ENCODE measurements around the gene PRDM2.

Gene PRDM2

DNA sequence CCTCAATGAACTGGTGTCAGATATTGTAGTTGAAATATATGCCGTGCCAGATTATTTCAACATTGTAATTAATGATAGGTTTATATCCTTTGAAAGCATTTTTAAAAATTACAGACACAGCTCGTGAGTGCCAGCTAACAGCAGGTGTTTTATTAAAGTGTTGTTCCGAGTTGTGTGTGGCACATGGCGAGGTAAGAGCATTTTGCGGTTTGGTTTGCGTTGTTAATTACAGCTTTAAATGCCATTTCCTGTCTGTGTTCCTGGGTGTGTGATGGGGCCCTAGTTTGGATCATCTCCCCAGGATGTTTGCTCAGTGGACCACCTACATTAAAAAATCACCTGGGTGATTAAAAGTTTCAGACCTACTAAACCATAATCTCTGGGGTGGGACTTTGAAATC is 97.4 kb downstream of the PRDM2 start:
- no peak for DNase-seq

DNA sequence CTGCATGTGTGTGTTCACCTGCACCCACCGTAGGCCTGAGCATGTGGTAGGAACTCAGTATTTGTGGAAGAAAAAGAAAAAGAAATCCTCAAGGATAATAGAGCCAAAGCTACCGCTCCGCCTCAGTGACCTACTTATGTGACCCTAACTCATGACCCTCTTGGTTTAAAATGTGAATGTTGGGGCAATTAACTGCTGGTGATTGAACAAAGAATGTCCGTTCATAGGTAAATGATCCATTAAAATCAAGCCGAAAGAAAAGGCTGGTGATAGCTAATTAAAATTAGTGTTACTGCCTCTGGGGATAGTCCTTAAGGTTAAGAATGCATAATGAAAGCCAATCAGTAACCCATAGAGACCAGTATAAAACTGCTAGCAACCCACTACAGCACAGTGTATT is 98.1 kb downstream of the PRDM2 start:
- DNase-seq: no peak

DNA sequence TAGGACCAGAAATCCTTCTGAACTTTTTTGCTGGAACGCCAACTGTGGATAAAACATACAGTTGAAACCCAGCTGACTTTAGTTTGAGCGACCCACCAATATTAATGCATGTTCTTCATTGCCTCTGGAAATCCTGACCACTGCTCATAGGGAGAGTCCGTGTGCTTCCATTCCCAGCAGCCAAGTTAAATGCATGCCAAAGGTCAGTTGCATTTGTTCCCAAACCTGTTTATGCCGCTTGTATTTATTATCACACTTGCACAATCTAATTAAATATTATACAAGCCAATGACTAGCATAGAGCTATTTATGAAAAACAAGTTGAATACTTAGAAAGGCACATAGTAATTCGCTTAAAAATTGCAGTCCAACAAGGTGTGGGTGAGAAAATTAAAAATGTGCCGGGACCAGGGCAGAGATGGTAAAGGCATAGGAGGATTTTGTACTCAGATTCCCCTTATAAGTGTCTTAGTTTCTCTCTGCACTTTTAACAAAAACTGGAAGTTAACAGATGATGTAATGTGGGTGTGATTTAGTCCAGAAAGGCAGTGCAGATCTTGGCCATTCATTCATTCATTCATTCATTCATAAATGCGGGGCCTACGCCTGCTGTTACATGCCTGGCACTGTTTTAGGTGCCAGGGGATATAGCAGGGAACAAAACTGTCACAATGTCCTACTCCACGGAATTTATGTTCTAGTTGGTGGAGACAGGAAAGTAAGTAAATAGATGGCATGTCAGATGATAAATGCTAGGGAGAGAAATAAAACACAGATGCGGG is 99.7 kb downstream of the PRDM2 start:
- no peak for DNase-seq

DNA sequence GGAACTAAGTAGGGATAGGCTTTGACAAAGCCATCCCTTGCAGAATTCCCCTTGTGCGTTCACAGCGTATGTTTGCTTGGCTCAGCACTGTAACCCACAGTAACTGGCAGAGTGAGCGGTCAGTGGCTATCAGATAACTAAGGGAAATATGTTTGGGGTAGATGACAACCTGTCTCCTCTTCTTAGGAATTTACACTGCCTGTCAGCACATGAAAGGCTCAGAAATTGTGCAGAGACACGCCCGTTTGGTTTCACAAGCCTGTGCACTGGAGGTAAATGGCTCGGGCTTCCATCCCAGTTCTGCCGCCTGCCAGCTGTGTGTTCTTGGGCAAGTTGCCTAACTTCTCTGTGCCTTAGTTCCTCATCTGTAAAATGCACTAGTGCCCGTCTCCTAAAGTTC is 101.2 kb downstream of the PRDM2 start:
- DNase-seq: no peak

DNA sequence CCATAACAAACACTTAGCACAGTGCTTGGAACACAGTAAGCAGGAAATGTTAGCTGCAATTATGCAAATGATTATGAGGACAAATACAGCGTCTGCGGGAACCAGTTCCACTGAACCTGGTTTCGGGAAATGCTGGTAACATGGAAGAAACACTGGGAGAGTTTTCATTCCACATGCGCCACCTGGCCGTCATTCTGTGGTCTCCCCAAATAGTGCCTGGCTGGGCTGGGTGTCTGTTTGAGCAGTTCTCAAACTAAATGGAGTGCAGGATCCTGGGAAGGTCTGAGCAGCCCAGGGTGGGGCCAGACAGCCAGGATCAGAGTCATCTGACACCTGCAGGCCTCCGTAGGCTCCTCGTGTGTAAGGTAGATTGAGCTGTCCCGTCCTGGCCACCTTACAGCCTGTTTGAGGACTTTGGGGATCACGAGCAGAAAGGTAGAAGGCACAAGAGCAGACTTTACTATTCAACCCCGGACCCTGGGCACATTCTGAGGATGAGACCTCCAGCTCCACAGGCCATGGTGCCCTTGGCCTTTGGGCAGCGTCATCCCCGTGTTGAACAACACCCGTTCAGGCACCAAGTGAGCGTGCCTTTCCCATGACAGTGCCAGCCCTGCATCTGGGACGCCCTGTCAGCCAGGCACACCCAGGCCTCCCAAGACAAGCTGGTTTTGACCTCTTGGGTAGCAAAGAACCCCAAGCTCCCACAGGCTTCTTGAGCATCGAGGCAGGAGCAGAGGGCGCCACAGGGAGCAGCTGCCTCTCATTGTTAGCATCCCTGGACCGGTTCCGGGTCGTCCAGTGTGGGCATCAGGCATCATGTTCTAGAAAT is 101.9 kb downstream of the PRDM2 start:
- DNase-seq: no peak

DNA sequence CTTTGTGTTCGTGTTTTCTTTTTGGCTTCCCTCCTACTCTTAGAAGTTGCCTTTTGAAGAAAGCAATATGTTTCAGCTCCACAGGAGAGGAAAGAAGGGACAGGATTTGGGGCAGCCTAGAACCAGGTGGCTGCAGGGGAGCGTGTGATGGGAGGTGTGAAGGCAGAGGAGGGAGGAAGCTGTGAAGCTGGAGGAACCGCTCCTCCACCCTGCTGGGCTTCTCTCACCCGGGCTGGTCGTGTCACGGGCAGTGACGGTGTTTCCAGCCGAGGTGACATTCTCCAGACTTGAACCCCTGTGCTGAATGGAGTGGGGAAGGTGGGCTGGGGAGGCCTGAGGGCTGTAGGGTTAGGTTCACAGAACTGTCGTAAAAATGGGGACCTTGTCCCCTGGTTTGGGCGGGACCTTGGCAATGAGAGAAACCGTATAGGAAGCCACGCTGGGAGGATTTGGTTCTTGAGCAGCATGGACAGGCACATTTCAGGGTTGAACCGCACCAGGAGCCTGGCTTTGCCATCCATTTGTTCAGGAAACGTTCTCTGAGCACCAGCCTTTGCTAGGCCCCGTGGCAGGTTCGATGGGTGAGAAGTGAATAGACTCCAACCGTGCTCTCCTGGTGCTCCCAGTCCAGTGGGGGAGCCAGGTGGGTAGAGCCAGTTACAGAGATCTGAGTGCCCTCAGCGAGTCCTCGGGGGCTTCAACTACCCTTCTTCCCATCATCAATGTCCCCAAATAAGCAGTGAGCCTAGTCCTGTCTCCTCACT is 103.0 kb downstream of the PRDM2 start:
- DNase-seq: no peak

DNA sequence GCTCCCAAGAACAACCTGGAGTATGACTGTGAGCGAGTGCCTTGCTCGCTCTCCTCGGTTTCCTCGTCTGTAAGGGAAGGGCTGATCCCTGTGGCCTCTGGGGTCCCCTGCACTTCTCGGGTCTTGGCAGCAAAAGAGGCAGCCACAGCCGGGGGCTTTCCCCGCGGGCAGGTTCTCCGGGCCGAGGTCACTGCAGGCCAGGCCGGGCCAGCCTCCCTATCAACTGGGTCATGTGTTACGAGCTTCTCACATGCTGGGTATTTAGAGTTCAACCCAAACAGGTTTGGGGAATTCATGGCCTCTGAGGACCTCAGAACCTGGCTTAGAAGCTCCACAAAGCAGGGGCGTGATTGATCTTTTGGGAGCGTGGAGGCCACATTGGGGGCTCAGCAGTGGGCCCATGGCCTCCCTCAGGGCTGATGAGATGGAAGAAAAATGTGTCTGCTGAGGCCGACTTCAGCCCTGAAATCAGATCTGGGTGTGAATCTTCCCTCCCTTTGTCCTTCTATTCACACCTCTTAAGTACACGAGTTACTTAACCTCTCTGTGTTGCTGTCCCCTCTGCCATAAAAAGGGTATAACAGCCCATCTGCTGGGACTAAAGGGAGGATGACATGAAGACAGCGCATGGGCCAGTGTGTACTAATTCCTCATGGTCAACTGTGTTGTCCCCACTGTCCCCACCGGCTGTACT is 103.7 kb downstream of the PRDM2 start:
- no peak for DNase-seq

DNA sequence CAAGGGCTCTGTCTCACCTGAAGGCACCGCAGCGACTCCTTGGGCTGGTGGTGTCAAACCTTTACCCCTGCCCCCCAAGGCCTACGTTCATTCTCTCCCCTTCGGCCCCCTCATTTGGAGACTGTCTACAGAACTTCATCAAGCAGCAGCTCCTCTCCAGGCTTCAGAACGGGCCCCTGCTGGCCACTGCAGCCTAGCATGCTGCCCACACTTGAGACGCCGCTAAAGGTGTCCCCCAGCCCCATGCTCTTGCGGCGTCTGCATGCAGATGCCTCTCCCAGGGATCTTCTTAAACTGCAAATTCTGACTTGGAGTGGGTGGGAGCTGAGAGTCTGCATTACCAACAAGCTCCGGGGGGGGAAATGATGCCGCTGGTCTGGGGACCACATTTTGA is 104.2 kb downstream of the PRDM2 start:
- DNase-seq: no peak

DNA sequence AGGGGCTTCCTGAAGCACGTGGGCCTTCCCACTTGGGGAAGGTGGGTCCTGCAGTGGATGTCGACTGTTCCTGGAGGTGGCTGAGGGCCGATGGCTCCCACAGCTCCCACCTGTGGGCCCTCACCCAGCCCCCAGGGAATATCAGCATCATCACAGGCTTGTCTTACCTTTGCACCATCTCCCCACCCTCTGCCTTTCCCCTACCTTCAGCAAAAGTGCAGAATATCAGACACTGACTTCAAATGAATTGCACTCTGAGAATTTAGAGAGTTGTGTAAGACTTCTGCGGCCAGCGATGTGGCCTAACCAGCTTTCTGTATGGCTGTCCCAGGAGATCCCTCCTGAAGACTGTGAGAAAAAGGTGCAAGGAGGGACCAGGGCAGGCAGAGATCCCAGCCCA is 105.4 kb downstream of the PRDM2 start:
- no peak for DNase-seq

DNA sequence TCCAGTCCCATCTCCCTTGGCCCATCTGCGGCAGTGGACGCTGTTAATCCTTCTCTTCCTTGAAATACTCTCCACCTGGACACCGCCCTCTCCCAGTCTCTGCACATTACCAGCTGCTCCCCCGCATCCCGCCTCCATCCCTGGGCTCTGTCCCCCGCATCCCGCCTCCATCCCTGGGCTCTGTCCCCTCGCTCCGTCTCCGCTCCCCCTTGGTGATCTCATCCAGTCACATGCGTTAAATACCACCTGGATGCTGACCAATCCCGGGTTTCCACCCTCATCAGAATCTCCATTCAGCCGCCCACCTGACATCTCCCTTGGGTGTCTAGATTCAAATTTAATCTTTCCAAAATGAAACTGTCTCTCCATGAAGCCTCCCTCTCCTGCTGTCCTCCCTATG is 106.1 kb downstream of the PRDM2 start:
- DNase-seq: no peak

DNA sequence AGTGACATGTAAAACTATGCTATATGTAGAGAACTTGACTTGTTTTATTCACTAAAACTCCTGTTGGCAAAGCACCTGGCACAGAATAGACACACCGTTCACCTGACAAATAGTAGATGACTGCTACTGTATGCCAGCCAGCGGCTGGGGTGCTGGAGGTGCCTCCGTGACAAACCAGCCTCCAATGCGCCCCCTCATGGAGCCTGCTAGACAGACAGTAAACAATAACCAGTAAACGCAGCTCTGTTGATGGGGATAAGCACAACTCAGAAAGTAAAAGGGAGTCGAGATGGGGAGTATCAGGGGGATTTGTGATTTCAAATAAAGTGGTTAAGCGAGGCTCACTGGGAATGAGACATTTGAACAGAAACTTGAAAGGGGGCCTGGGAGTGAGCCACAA is 107.2 kb downstream of the PRDM2 start:
- DNase-seq: no peak

DNA sequence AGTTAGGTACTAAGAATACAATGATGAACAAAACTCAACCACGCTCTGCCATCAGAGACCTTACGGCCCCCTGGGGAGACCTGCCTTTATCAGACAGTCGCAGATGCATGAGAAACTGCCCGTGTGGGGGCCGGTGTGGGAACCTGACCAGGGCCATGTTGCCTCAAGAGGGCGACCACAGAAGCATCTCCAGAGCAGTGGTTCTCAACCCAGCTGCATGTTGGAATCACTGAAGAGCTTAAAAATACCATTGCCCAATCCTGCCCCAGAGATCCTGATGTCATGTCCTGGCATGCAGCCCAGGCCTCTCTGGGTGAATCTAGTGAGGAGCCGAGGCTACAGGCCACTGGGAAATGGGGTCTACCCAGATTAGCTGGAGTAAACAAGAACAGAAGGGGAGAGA is 108.7 kb downstream of the PRDM2 start:
- peak; percentile 52 for DNase-seq

DNA sequence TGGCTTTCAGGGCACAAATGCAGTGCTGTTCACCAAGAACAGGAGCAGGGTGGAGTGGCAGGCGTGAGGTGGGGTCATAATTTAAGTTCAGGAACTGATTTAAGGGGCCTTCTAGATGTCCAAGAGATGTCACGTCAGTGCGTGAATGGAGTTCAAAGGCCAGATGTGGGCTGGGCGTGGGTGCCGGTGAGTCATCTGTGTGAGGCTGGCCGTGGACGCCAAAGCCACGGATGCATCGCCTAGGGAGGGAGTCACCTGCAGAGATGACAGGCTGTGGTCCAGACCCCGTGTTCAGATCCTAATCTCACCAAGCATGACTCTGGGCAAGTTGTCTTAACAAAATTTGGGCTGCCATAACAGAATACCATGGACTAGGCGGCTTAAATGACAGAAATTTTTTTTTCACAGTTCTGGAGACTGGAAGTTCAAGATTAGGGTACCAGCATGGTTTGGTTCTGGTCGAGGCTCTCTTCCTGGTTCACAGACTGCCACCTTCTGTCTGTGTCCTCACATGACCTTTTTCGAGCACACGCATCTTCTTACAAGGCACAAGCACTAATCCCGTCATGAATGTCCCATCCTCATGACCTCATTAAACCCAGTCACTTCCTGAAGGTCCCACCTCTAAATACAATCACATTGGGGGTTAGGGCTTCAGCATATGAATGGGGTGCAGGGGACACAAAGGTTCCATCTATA is 109.6 kb downstream of the PRDM2 start:
- no peak for DNase-seq

DNA sequence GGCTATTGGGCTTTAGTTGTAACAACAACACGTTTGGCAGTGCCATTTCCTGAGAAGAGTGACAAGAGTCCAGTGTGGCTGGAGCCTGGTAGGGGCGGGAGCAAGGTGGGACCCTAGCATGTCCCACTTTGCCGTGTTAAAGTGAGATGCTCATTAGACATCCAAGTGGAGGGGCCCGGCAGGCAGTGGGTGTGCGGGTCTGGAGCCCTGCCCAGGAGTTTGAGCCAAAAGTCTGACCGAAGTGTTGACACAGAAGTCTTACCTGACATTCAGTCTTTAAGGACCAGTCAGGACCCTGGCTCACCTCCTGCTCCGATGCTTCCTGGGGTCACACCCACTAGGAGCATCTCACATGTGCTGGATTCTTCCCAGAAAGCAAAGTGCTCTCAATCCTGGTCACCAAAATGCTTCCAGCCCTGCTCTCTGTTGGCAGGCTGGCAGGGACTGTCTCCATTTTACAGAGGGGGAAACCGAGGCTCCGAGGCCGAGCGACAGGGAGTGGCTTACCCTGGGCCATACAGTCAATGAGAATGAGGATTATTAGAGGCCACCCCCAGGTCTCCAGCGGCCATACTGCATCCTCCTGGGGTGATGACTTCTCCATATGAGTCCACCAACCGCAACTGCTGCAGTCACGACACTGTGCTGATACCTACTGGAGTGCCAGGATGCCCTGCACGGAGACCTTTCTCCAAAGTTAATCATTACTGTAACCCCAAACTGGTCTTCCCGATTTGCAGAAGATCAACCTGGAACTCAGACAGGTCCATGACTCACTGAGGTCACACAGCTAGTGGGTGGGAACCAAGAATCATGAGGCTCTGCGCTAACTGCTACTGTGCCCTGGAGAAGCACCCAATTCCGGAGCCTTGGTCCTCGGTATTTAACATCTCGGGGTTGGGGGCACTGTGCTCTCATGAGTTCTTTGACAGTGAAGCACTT is 112.7 kb downstream of the PRDM2 start:
- no peak for DNase-seq

DNA sequence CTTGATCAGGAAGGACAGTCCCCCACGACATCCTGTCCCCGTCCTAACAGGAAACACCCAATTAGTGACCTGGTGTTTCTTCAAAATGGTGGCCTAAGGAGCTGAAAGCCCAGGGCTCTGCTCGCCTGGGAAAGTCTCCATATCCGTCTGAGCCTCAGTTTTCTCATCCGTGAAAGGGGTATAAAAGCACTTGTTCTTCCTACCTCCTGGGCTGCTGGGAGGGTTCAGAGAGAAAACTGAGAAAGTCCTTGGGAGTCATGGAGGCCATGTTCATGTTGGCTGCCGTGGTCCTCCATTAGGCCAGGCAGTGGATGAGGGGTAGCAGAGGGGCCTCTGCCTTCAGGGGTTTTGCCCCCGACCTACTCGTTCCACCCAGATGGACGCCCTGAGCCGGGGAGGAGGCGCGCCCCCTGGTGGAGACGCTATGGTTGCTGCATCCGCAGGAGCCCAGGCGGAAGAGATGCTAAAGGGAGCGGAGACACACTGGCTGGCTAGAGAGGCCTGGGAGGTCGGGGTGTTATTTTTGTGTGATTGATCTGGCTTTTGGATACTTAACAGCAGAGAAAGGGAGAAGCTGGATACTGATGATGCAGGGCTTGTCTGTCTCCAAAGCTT is 113.5 kb downstream of the PRDM2 start:
- DNase-seq: peak; percentile 31

DNA sequence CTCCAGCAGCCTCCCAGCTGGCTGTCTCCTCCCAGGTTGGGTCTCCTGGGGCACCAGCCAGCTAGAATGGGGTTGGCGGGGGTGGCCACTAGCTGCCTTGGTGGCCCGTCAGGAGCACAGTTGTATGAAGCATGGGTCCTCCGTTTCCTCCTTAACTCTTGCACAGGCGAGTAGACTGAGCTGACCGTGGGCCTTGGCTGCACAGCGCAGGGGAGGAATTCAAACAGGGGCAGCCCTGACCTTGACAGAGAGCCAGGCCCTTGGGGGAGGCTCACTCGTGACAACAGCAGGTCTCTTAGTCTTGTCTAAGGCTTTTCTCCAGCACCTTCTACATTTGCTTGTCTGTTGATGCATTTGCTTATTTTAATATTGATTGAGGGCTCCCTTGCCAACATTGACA is 114.1 kb downstream of the PRDM2 start:
- DNase-seq: no peak

DNA sequence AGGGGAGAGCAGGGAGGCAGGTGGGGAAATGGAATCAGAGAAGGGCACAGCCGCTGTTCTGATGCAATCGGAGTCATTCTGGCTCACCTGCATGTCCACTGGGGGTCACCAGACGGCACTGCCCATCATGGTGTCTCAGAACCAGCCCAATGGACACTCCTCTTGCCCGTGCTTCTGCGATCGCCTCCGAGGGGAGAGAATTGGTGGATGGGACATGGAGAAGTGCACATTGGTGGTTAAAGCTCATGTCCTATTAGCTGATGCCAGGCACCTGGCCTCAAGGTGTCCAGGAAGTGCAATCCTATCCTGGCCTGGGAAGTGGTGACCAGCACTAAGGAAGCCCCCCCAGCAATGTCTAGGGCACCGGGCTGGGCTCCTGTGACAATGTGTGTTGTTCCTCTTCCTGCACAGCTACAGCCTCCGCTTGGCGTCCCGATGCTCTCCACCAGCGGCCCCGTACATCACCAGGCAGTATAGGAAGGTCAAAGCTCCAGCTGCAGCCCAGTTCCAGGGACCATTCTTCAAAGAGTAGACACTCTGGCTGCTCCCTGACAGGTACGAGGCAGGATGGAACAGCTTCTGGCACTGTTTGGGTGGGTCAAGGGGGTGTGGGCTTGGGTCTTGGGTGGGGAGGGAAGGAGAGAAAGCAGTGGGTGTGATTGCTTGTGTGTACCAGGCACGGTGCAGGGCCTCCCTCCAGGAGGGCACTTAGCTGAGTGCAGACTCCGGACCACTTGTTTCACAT is 116.2 kb downstream of the PRDM2 start:
- no peak for DNase-seq

DNA sequence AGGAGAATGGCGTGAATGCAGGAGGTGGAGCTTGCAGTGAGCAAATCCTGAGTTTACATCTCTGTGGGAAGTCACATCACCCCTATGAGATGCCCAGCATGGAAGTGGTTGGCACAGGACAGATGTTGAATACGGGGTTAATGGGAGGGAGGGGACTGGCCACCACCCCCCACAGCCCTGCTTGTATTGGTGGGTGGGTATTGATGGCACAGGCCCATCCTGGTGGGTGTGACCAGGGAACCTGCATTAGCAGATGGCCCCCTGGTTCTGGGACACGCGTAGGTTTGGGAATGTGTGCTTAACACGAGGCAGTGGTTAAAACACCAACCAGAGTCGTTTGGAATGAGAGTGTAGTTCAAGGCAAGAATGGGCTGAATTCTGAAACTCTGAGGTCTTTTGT is 117.9 kb downstream of the PRDM2 start:
- DNase-seq: no peak

DNA sequence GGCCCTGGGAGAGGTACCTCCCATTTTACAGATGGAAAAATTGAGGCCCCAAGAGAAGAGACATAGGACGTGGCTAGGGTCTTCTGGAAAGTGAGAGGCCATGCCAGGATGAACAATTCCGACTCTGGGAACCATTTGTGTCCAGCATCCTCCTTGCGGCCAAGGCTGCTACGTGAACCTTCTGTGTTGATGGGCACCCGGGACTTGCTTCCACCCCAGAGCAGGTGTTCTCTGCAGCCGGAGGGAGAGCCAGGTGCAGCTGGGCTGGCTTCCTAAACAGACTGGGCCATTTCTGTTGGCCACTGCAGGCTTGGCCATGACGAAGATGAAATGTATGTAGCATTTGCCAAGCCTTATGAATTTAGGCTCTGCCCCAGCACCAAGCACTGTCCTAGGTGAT is 118.9 kb downstream of the PRDM2 start:
- DNase-seq: no peak

DNA sequence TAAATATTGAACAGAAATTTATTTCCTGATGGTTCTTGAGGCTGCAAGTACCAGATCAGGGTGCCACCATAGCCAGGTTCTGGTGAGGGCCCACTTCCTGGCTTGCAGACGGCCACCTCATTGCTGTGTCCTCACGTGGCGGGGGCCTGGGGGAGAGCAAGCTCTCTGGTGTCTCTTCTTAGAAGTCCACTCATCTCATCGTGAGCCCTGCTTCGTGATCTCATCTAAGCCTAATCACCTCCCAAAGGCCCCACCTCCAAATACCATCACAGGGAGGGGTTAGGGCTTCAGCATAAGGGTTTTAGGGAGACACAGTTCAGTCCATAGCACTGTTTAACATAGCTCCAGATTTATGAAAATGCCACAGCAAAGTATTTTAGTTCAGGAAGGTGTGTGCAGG is 119.7 kb downstream of the PRDM2 start:
- no peak for DNase-seq
